Adipose tissue (tissue), 3 donors: ENCODE results near the gene SLIT1. TPM values are rescaled to one million over a fixed set of nuclear protein-coding genes. Genes with fewer than 3 reads are reported as not detected.

Experiments
- H3K27ac ChIP-seq: one replicate; pipeline ENCODE4 v1.5.1; 2013; ENCODE audit warnings: low read depth, low read length
- WGBS, 3 donors: extraction: QIAGEN DNeasy Blood & Tissue Kit; methylation state at CpG; one replicate each; pipeline ENCODE4 v1.1.7; 2013; 5-methylcytosine and 5-hydroxymethylcytosine counted together
- polyA plus RNA-seq, 3 donors: library from polyadenylated mRNA; stranded (reverse); fragments of 200-250 nt; gene quantifications; one replicate each; pipeline ENCODE4 v1.2.3, GENCODE V29; 2013
- donor health status: healthy with polysubstance abuse.
- donor health status: Bipolar disorder and iron deficiency.
- donor health status: healthy.

The SLIT1 gene
- polyA plus RNA-seq, 3 donors = 0.18 to 0.48 (median 0.34) TPM

GRCh38 chr10:96988426-96988825 lies 197.3 kb downstream of the SLIT1 start:
- H3K27ac ChIP-seq = no peak overlapping the region
- WGBS, 3 donors = 82 to 89% (median 82%) methylated on average over 4 of the region's 4 CpGs

GRCh38 chr10:96987842-96988175 lies 197.9 kb downstream of the SLIT1 start:
- WGBS, 3 donors = 91 to 98% (median 93%) methylated on average over 3 of the region's 3 CpGs
- no peak overlapping the region for H3K27ac ChIP-seq

GRCh38 chr10:96987141-96987841 lies 198.5 kb downstream of the SLIT1 start:
- no peak overlapping the region for H3K27ac ChIP-seq
- WGBS, 3 donors = 76 to 96% (median 81%) methylated on average over 2 of the region's 2 CpGs

- no peak overlapping the region for H3K27ac ChIP-seq
- WGBS, 3 donors = 49 to 95% (median 94%) methylated on average over 6 of the region's 6 CpGs
Observed at GRCh38 chr10:96986200-96986856, 199.4 kb downstream of the SLIT1 start.

- H3K27ac ChIP-seq = no peak overlapping the region
- 43 to 76% (median 50%) methylated on average over 14 of the region's 14 CpGs for WGBS, 3 donors
Observed at GRCh38 chr10:96984541-96985131, 201.1 kb downstream of the SLIT1 start.

GRCh38 chr10:96982149-96982930 lies 203.4 kb downstream of the SLIT1 start:
- H3K27ac ChIP-seq = no peak overlapping the region
- WGBS, 3 donors = 94 to 96% (median 96%) methylated on average over 12 of the region's 12 CpGs

GRCh38 chr10:96978621-96979154 lies 207.1 kb downstream of the SLIT1 start:
- H3K27ac ChIP-seq = no peak overlapping the region
- 80 to 84% (median 81%) methylated on average over 3 of the region's 3 CpGs for WGBS, 3 donors

- H3K27ac ChIP-seq = no peak overlapping the region
- WGBS, 3 donors = 78 to 93% (median 92%) methylated on average over 2 of the region's 2 CpGs
Observed at GRCh38 chr10:96975136-96975535, 210.6 kb downstream of the SLIT1 start.

GRCh38 chr10:96973809-96974747 lies 211.7 kb downstream of the SLIT1 start:
- H3K27ac ChIP-seq = no peak overlapping the region
- 59 to 75% (median 66%) methylated on average over 5 of the region's 5 CpGs for WGBS, 3 donors

- 86 to 94% (median 89%) methylated on average over 1 of the region's 1 CpG for WGBS, 3 donors
Observed at GRCh38 chr10:96972264-96972663, 213.5 kb downstream of the SLIT1 start.

GRCh38 chr10:96971324-96971723 lies 214.4 kb downstream of the SLIT1 start:
- 68 to 97% (median 96%) methylated on average over 2 of the region's 2 CpGs for WGBS, 3 donors

More at GRCh38 chr10:96972264-96972663, 213.5 kb downstream of the SLIT1 start:
- H3K27ac ChIP-seq = no peak overlapping the region

GRCh38 chr10:96968682-96969423 lies 216.9 kb downstream of the SLIT1 start:
- no peak overlapping the region for H3K27ac ChIP-seq
- 86 to 95% (median 94%) methylated on average over 5 of the region's 5 CpGs for whole genome bisulfite sequencing, 3 donors

More at GRCh38 chr10:96971324-96971723, 214.4 kb downstream of the SLIT1 start:
- H3K27ac ChIP-seq = no peak overlapping the region

GRCh38 chr10:96967847-96968246 lies 217.9 kb downstream of the SLIT1 start:
- H3K27ac ChIP-seq = no peak overlapping the region

GRCh38 chr10:96964131-96964530 lies 221.6 kb downstream of the SLIT1 start:
- no peak overlapping the region for H3K27ac ChIP-seq
- 98% methylated on average over 2 of the region's 2 CpGs for WGBS, 3 donors

- no peak overlapping the region for H3K27ac ChIP-seq
- WGBS, 3 donors = 92 to 96% (median 93%) methylated on average over 2 of the region's 2 CpGs
Observed at GRCh38 chr10:96960872-96961271, 224.9 kb downstream of the SLIT1 start.

GRCh38 chr10:96959733-96960132 lies 226.0 kb downstream of the SLIT1 start:
- H3K27ac ChIP-seq = no peak overlapping the region
- 53 to 95% (median 87%) methylated on average over 1 of the region's 1 CpG for WGBS, 3 donors

GRCh38 chr10:96958071-96958470 lies 227.7 kb downstream of the SLIT1 start:
- H3K27ac ChIP-seq = no peak overlapping the region
- 93 to 98% (median 97%) methylated on average over 2 of the region's 2 CpGs for WGBS, 3 donors
